Measurements from ENCODE around the gene GPSM3.
A peak's percentile ranks its signal among the peaks of the same experiment; 100 is the strongest.
"Not testable (repeated sequence)": the region's sequence is repeated elsewhere in the genome, so short reads cannot be mapped to it uniquely, and the experiment has no call there.

Gene GPSM3

GRCh38 chr6:32192608-32193039, at the start of gene GPSM3:
Gene GPSM3, minus strand, starts transcription at chr6:32192643. Its CDS starts 130 bp downstream, at chr6:32192513.
- DNase-seq (ENCODE audit: low read depth in 2 of 2) = peak in 1 of 2 donors; percentile 34

DNA sequence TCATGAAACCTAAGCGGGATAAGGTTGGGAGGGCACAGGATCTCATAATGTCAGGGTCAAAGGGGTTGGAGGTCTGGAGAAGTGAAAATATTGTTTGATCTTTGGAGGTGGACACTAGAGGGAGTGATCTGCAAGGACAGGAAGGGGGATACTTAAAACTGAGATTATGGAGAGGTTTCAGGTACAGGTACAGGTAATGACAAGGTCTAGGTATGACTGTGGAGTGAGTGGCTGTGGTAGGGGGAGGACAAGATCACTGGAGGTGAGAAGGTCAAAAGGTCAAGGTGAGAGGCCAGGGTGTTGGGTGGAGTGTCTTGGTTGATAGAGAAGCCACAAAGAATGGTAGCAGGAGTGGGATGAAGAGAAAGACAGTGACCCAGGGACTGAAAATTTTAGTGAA, 48.2 kb upstream of the GPSM3 start:
- DNase-seq (ENCODE audit: low read depth in 2 of 2) = no peak

- DNase-seq (ENCODE audit: low read depth in 2 of 2) = no peak
Observed at GRCh38 chr6:32239462-32239861, 47.0 kb upstream of the GPSM3 start.

GRCh38 chr6:32234934-32235333, 42.5 kb upstream of the GPSM3 start:
- no peak for DNase-seq (ENCODE audit: low read depth in 2 of 2)

DNA sequence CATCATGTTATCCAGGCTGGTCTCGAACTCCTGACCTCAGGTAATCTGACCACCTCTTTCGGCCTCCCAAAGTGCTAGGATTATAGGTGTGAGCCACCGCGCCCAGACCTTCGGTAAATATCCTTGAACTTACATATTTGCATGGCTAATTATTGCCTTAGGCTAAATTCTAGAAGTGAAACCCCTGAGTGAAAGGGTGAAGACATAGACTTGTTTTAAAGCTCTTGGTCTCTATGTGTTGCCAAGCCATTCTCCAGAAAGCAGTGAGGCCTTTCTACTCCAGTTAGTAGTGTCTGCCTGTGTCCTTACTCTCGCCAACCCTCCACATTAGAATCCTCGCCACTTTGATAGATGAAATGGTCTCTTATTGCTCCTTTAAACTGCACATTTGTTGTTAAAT, 34.0 kb upstream of the GPSM3 start:
- no peak for DNase-seq (ENCODE audit: low read depth in 2 of 2)

GRCh38 chr6:32224696-32225095, 32.3 kb upstream of the GPSM3 start:
- no peak for DNase-seq (ENCODE audit: low read depth in 2 of 2)

- DNase-seq (ENCODE audit: low read depth in 2 of 2) = no peak
Observed at GRCh38 chr6:32223258-32224235, 31.1 kb upstream of the GPSM3 start, which contains the start of gene NOTCH4. Gene NOTCH4, minus strand, starts transcription at chr6:32224067. Its CDS starts 139 bp downstream, at chr6:32223928.

DNA sequence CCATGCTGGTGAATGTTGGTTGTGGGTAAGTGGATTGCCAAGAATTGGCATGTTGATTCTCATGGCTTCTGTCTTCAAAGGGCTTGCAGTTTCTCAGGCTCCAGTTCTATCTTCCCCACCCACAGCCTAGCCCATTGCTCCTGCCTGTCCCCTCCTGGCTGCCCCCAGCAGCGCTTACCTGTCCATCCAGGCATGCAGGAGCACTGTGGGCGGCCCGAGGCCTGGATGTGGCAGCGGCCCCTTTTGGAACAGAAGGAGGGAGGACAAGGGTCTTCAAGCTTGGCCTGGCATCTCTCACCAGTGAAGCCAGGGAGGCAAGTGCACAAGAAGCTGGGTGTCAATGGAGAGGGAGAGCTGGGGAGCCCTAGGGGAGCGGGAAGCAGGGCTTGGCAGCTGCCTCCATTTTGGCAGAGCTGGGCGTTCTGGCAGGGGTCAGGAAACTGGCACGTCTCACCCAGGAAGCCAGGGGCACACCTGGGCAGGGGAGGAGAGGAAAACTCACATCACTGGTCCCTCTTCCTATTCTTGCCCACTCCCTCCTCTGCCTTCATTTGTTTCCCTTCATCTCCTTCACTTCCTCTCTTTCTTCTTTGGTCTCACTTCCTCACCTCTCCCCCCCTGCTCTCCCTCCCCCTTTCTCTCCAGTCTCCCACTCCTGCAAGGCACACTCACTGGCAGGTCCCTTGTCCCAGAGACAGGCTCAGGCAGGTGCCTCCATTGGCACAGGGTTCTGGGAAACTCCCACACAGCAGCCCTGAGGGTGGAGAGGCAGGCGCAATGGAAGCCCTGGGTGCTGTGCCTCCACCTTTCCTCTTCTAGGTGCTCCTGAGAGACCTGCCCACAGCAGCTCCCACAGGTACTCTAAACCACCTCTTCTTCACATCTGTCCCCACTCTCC, 30.1 kb upstream of the GPSM3 start:
- no peak for DNase-seq (ENCODE audit: low read depth in 2 of 2)

GRCh38 chr6:32220021-32220420, 27.6 kb upstream of the GPSM3 start:
- DNase-seq (ENCODE audit: low read depth in 2 of 2) = no peak

DNA sequence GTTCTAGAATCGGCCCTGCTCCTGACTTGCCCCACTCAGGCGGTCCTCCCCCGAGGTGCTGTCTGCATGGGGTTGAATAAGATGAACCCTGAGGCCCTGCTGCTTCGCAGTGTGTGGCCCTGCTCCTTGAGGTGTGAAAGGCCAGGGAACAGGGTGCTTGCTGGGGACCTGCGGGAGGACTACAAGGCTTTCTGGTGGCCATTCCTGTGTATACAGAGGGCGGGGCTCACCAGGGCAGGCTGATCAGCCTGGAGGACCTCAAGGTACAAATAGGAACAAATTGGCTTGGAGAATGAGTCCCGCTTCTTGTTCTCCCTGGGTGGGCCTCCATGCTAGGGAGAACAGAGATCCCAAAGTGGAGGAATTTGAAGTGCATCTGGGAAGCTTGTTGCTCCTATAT, 25.7 kb upstream of the GPSM3 start:
- DNase-seq (ENCODE audit: low read depth in 2 of 2) = no peak

GRCh38 chr6:32216998-32217397, 24.6 kb upstream of the GPSM3 start:
- DNase-seq (ENCODE audit: low read depth in 2 of 2) = no peak

DNA sequence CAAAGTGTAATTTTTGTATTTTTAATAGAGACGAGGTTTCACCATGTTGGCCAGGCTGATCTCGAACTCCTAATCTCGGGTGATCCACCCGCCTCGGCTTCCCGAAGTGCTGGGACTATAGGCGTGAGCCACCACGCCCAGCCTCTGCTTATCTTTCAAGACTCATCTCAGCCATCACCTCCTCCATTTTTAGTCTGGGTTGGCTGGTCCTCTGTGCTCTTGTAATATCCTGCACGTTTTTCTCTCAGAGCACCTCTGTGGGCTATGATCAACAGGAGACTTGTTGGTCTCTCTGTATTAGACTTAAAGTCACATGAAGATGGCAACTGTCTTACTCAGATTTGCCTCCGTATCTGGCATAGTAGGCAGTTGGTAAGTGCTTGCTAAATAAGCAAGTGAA, 23.8 kb upstream of the GPSM3 start:
- DNase-seq (ENCODE audit: low read depth in 2 of 2) = no peak

DNA sequence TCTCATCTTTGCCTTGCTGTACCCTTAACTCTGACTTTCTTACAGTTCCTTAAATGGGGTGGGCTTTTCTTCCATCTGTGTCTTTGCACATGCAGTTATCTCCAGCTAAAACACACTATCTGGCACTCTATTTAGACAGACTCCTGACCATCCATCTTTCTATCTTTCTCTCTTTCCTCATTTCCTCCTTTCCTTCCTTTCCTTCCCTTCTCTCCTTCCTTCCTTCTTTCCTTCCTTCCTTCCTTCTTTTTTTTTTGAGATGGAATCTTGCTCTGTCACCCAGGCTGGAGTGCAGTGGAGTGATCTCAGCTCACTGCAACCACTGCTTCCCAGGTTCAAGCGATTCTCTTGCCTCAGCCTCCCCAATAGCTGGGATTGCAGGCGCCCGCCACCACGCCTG, 23.2 kb upstream of the GPSM3 start:
- no peak for DNase-seq (ENCODE audit: low read depth in 2 of 2)

- DNase-seq (ENCODE audit: low read depth in 2 of 2) = no peak
Observed at GRCh38 chr6:32214126-32214525, 21.7 kb upstream of the GPSM3 start.

DNA sequence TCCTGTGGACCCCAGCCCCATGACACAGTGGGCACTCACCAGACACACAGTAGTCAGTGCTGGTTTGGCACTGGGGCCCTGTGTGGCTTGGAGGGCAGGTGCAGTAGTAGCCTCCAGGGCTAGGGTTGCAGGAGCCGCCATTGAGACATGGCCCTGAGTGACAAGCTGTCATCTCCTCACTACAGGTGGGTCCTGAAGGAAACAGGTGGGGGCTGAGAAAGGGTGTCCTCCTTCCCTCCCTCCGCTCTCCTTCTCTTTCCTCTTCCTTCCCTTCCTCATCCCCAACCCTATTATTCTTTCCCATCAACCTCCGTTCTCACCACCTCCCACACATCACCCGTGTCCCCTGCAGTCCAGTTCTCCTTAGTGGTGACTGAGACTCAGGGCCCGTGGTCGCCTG, 21.2 kb upstream of the GPSM3 start:
- no peak for DNase-seq (ENCODE audit: low read depth in 2 of 2)

DNA sequence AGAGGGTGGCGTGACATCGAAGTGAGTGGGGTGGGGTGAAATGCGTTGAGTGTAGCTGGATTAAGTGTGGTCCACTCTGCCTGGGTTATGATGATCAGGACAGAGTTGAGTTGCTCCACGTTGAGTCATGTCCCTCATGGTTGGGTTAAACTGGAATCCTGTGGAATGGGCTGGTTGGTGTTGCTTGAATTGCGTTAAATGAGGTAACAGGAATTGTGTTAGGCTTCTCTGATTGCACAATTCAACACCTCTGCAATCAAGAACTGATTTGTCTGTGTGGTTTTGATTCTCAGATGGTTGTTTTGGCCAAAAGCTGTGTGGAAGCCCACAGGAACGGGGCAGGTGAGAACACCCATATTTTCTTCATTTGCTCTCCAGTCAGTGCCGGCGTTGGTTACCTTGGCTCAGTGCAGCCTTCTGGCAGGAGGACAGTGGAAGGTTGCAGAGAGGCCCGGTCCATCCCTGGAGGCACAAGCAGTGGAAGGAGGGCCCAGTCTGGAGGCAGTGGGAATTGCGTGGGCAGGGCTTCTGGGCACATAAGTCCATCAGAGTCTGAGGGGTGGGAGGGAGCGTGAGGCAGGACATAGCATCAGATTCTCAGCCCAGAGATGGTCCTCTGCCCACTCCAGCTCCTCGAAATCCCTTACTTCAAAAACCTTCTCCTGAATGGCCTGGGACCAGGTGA, 19.8 kb upstream of the GPSM3 start:
- no peak for DNase-seq (ENCODE audit: low read depth in 2 of 2)

DNA sequence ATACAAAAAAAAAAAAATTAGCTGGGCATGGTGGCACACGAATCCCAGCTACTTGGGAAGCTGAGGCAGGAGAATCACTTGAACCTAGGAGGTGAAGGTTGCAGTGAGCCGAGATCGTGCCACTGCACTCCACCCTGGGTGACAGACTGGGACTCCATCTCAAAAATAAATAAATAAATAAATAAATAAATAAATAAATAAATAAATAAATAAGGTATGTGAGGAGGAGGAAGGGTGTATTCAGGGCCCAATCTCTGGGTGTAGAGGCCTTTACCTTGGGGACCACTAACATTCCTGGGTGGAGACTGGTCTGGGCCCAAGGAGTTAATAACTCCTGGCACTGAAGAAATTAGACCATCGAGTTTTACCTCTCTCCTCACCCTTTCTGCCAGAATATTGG, 19.0 kb upstream of the GPSM3 start:
- DNase-seq (ENCODE audit: low read depth in 2 of 2) = not testable (repeated sequence)

- no peak for DNase-seq (ENCODE audit: low read depth in 2 of 2)
Observed at GRCh38 chr6:32210191-32210601, 17.8 kb upstream of the GPSM3 start.

GRCh38 chr6:32208996-32209395, 16.6 kb upstream of the GPSM3 start:
- DNase-seq (ENCODE audit: low read depth in 2 of 2) = no peak

DNA sequence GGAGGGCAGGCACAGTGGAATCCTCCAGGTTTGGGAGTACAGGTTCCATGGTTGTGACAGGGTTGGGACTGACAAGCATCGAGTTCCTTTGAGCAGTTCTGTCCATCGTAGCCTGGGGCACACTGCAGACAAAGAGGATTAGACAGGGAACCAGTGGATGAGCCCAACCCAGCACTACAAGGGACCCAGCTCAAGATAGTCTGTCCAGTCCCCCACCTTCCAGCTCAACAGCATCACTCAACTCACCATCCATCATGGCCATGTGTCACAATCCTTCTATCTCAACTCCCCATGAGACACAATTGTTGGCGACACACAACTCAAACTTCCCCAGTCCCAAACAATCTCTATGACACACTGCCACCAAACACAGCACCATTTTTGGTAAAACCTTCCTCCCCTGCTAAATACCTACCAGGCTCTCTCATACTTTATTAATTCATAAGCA, 11.8 kb upstream of the GPSM3 start:
- DNase-seq (ENCODE audit: low read depth in 2 of 2) = no peak

DNA sequence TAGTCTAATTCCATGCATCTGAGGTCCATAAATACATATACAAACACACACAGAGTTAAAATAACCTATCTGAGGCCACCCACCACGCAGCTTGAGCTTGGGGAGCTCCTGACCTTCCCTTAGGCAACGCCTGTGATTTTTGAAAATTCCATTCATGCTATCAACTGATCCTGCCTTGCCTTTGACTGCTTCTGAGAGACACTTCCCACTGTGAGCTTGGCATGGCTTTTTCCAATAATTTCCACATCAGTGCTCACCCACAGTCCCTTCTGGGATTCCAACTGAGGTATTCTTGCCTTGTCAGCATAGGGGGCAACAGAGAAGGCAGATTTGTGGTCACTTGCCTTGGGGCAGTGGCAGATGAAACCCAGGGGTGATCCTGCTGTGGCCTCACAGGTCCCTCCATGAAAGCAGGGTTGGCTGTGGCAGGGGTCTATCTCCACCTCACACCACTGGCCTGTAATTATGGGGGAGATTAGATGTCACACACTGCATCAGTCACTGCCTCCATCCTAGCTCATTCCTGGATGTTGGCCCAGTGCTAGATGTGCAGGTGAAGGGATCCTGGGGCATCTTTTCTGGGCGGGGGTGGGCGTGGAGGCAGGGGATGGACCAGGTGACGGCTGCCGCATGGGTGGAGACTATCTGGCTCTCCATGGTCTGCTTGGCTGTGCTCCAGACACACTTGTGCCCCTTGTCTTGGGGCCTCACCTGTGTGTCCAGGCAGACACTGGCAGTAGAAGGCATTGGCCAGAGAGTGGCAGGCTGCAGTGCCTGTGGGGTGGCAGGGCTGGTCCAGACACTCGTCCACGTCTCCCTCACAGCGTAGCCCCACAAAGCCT, 11.2 kb upstream of the GPSM3 start:
- DNase-seq (ENCODE audit: low read depth in 2 of 2) = no peak
